HT-29 (cell line): ENCODE data around the gene TENT5A. TPM values are rescaled to one million over a fixed set of nuclear protein-coding genes. Genes with fewer than 3 reads are reported as not detected.

Experiments used
- DNase-seq: peaks from one replicate; pipeline ENCODE4 v3.0.0-alpha.2; 2015; ENCODE audit warnings: low spot score
- small RNA-seq: library from RNA; depleted of rRNA; stranded (forward); fragments of <200 nt; gene quantifications from one replicate; pipeline ENCODE3, GENCODE V24; 2014
- total RNA-seq: library from RNA; depleted of rRNA; stranded (reverse); fragments of >200 nt; shearing (Covaris generic); gene quantifications from 2 replicates; pipeline ENCODE4 v1.2.3, GENCODE V29; 2014

The TENT5A gene
- total RNA-seq, 1 experiment from 2014 or later = 3.9 TPM

GRCh38 chr6:81713205-81713604 lies 39.3 kb downstream of the TENT5A start:
- no peak for DNase-seq

- no peak for DNase-seq
Measured at GRCh38 chr6:81708113-81708699, 44.3 kb downstream of the TENT5A start.

- DNase-seq = no peak
Measured at GRCh38 chr6:81704700-81705099, 47.8 kb downstream of the TENT5A start.

- no peak for DNase-seq
Measured at GRCh38 chr6:81700414-81700813, 52.1 kb downstream of the TENT5A start.

- no peak for DNase-seq
Measured at GRCh38 chr6:81697559-81697958, 54.9 kb downstream of the TENT5A start.

- peak; percentile 55 for DNase-seq
Measured at GRCh38 chr6:81696524-81696923, 56.0 kb downstream of the TENT5A start.

Small RNA genes within 50 kb of the gene (small RNA-seq; reads per million reads assigned to genes)
- gene AL078599.1 (not detected), gene RF00156 (0.65 reads per million)
